Neural cell (in vitro differentiated cells): ENCODE measurements around the gene TRIM59. TPM values are rescaled to one million over a fixed set of nuclear protein-coding genes. Genes with fewer than 3 reads are reported as not detected.

ENCODE experiments used
- H2AFZ ChIP-seq: fragments of 200-600, 300-800 bp; sonication (generic), shearing (Covaris generic); 2 replicates; pipeline ENCODE4 v1.6.0; 2014; ENCODE audit warnings: low read depth, mild to moderate bottlenecking, antibody characterized with exemption, low read length, moderate library complexity
- H3F3A ChIP-seq: fragments of 200-600 bp; shearing (Covaris generic); 2 replicates; pipeline ENCODE4 v1.6.1; 2016; ENCODE audit warnings: mild to moderate bottlenecking, moderate library complexity, mixed read lengths, antibody characterized with exemption, low read length; ENCODE audit not compliant: insufficient read depth, poor library complexity, severe bottlenecking
- H3K27ac ChIP-seq: fragments of 200-600, 300-800 bp; sonication (generic), shearing (Covaris generic); 2 replicates; pipeline ENCODE4 v1.5.1; 2014; ENCODE audit warnings: mild to moderate bottlenecking, low read length, moderate library complexity
- H3K27me3 ChIP-seq: fragments of 300-800, 200-600 bp; sonication (generic), shearing (Covaris generic); 2 replicates; pipeline ENCODE4 v1.6.0; 2014; ENCODE audit warnings: mild to moderate bottlenecking, low read depth, low read length, moderate library complexity; ENCODE audit not compliant: insufficient read depth
- H3K36me3 ChIP-seq: fragments of 300-800, 200-600 bp; sonication (generic), shearing (Covaris generic); 2 replicates; pipeline ENCODE4 v1.5.1; 2014; ENCODE audit warnings: mild to moderate bottlenecking, antibody characterized with exemption, low read length, moderate library complexity; ENCODE audit not compliant: insufficient read depth
- H3K4me2 ChIP-seq: fragments of 300-800, 200-600 bp; sonication (generic), shearing (Covaris generic); 2 replicates; pipeline ENCODE4 v1.6.0; 2014; ENCODE audit warnings: mild to moderate bottlenecking, low read length
- H3K4me3 ChIP-seq: fragments of 300-800, 200-600 bp; sonication (generic), shearing (Covaris generic); 2 replicates; pipeline ENCODE4 v1.5.1; 2014; ENCODE audit warnings: mild to moderate bottlenecking, low read length, moderate library complexity
- H3K79me2 ChIP-seq: fragments of 200-600 bp; shearing (Covaris generic); replicated peaks from 2 replicates; pipeline ENCODE4 v1.6.0; 2014; ENCODE audit warnings: mild to moderate bottlenecking, low read length, moderate library complexity; ENCODE audit not compliant: insufficient read depth
- H3K9ac ChIP-seq: fragments of 300-800, 200-600 bp; sonication (generic), shearing (Covaris generic); 2 replicates; pipeline ENCODE4 v1.6.1; 2016; ENCODE audit warnings: mild to moderate bottlenecking, low read length, mixed read lengths
- H3K9me2 ChIP-seq: fragments of 200-600 bp; shearing (Covaris generic); 2 replicates; pipeline ENCODE4 v1.6.1; 2016; ENCODE audit warnings: mild to moderate bottlenecking, low read length, mixed read lengths; ENCODE audit not compliant: insufficient read depth
- H3K9me3 ChIP-seq: fragments of 200-600, 300-800 bp; sonication (generic), shearing (Covaris generic); 2 replicates; pipeline ENCODE4 v1.6.1; 2016; ENCODE audit warnings: mild to moderate bottlenecking, mixed run types, low read length, moderate library complexity, mixed read lengths
- H4K20me1 ChIP-seq: fragments of 200-600 bp; shearing (Covaris generic); 2 replicates; pipeline ENCODE4 v1.6.1; 2016; ENCODE audit warnings: mild to moderate bottlenecking, mixed run types; ENCODE audit not compliant: insufficient read depth
- CTCF ChIP-seq: fragments of 450-650 bp; IDR thresholded peaks from 2 replicates; pipeline ENCODE4 v1.5.1; 2014; ENCODE audit warnings: antibody characterized with exemption, mild to moderate bottlenecking, moderate library complexity; ENCODE audit not compliant: poor library complexity, severe bottlenecking
- EP300 ChIP-seq: fragments of 450-650 bp; conservative IDR thresholded peaks from 2 replicates; pipeline ENCODE4 v1.6.1; 2014; ENCODE audit warnings: antibody characterized with exemption, mild to moderate bottlenecking, moderate library complexity; ENCODE audit not compliant: poor library complexity, severe bottlenecking
- EZH2 ChIP-seq: fragments of 200-600, 300-800 bp; shearing (Covaris generic), sonication (generic); IDR thresholded peaks from 2 replicates; pipeline ENCODE4 v1.6.1; 2014; ENCODE audit warnings: antibody characterized with exemption, low read length, borderline replicate concordance, mild to moderate bottlenecking; ENCODE audit not compliant: insufficient read depth, poor library complexity, severe bottlenecking
- MXI1 ChIP-seq: fragments of 450-650 bp; conservative IDR thresholded peaks from 2 replicates; pipeline ENCODE4 v1.6.1; 2014; ENCODE audit warnings: antibody characterized with exemption, mild to moderate bottlenecking; ENCODE audit not compliant: poor library complexity, severe bottlenecking
- POLR2AphosphoS5 ChIP-seq: IDR thresholded peaks from 2 replicates; pipeline ENCODE4 v1.6.1; 2012
- RAD21 ChIP-seq: fragments of 450-650 bp; conservative IDR thresholded peaks from 2 replicates; pipeline ENCODE4 v1.6.1; 2014; ENCODE audit warnings: antibody characterized with exemption, mild to moderate bottlenecking, moderate library complexity
- REST ChIP-seq: IDR thresholded peaks from 2 replicates; pipeline ENCODE4 v1.6.1; 2012; ENCODE audit warnings: borderline replicate concordance
- SMC3 ChIP-seq: fragments of 450-650 bp; conservative IDR thresholded peaks from 2 replicates; pipeline ENCODE4 v1.6.1; 2014; ENCODE audit warnings: antibody characterized with exemption, mild to moderate bottlenecking, moderate library complexity; ENCODE audit not compliant: poor library complexity
- TAF1 ChIP-seq: IDR thresholded peaks from 2 replicates; pipeline ENCODE4 v1.6.1; 2012; ENCODE audit warnings: low read depth
- polyA plus RNA-seq: library from polyadenylated mRNA; depleted of rRNA; stranded (reverse); fragments of >200 nt; gene quantifications from 2 replicates; pipeline ENCODE4 v1.2.3, GENCODE V29; 2014

Gene TRIM59
- polyA plus RNA-seq, 1 donor from 2014 or later, result 0.53 TPM

- Histone ChIP-seq H3K36me3 (no peaks in the 10 kb centered on the region), H3K27me3 (peaks cover 2% of the 10 kb centered on the region), H3K27ac (no peak overlapping the region), H3K9ac (no peak overlapping the region), H3F3A (no peaks in the 10 kb centered on the region), H3K9me3 (no peaks in the 10 kb centered on the region), H4K20me1 (no peaks in the 10 kb centered on the region), H2AFZ (no peak overlapping the region), H3K79me2 (peaks cover 31% of the 10 kb centered on the region), H3K9me2 (no peaks in the 10 kb centered on the region), H3K4me2 (no peak overlapping the region), H3K4me3 (no peak overlapping the region)
- TF ChIP-seq REST (no peak), TAF1 (no peak), CTCF (no peak), EZH2 (no peak), MXI1 (no peak), SMC3 (no peak), RAD21 (no peak), POLR2AphosphoS5 (no peak), EP300 (no peak)
Observed at GRCh38 chr3:160395297-160395696, 54.3 kb downstream of the TRIM59 start.

- Histone ChIP-seq H3K79me2 (peaks cover 31% of the 10 kb centered on the region), H3K9ac (no peak overlapping the region), H3F3A (no peaks in the 10 kb centered on the region), H2AFZ (no peak overlapping the region), H3K9me3 (no peaks in the 10 kb centered on the region), H3K36me3 (no peaks in the 10 kb centered on the region), H3K27me3 (no peaks in the 10 kb centered on the region), H3K4me2 (no peak overlapping the region), H3K4me3 (no peak overlapping the region), H3K27ac (no peak overlapping the region), H3K9me2 (no peaks in the 10 kb centered on the region), H4K20me1 (no peaks in the 10 kb centered on the region)
- no peak for TF ChIP-seq EP300
- no peak for TF ChIP-seq REST
- TF ChIP-seq RAD21, result no peak
- TF ChIP-seq SMC3, result no peak
- TF ChIP-seq MXI1, result no peak
- TF ChIP-seq CTCF, result no peak
- TF ChIP-seq TAF1, result no peak
- no peak for TF ChIP-seq POLR2AphosphoS5
- TF ChIP-seq EZH2, result no peak
Observed at GRCh38 chr3:160394009-160394392, 55.6 kb downstream of the TRIM59 start.
